Stimulated activated CD4-positive, alpha-beta T cell treated with anti-CD3 and anti-CD28 coated beads, Interleukin-12 subunit alpha, Interleukin-12 subunit beta, amount 100 ng/mL, for 48 hours (primary cell): ENCODE data around the gene SNHG17.
A peak's percentile ranks its signal among the peaks of the same experiment; 100 is the strongest.
"Not testable (repeated sequence)": the region's sequence is repeated elsewhere in the genome, so short reads cannot be mapped to it uniquely, and the experiment has no call there.

Experiments used
- DNase-seq, 3 donors: peaks; one replicate each; pipeline ENCODE4 v3.0.0-alpha.2; 2020; ENCODE audit warnings: low read depth in 2 of 3, low spot score in 1 of 3

The SNHG17 gene

DNA sequence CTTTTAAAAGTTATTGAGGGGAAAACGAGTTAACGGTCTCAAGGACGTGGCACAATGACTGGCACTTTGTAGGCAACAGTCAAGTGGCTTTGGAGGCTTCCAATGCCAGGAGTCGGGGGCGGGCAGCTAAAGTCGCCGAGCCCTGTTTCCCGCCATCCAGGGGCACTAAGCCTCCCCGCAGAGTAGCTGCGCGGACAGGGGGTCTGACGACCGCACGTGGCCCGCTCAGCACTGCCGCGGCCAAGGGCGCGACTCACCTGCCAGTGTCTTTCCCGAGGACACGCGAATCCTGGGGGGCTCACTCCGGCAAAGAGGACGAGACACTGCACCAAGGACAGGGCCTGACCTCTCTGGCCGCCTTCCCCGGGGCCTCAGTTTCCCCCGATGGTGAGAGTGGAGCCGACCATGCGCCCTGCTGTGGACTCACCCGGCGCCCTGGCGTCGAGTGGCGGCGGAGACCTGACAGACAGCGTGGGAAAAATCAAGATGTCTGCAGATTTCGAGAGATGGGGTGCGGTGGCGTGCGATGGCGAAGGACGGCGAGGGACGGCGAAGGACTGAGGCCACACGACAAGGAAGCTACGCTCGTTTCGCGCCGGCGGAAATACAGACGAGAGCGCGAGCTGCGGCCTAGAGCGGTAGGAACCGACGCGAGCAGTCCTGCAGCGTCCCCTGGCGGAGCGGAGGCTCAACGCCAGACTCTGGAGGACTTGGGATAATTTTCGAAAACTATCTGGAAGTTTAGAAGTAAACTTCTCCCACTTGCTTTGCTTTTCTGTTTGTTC is at the start of gene SNHG17:
TSS of gene SNHG17 (minus strand) at position 559 of the 785 bp plus-strand sequence.
- peak; percentile 82 to 86 (median 84) for DNase-seq

DNA sequence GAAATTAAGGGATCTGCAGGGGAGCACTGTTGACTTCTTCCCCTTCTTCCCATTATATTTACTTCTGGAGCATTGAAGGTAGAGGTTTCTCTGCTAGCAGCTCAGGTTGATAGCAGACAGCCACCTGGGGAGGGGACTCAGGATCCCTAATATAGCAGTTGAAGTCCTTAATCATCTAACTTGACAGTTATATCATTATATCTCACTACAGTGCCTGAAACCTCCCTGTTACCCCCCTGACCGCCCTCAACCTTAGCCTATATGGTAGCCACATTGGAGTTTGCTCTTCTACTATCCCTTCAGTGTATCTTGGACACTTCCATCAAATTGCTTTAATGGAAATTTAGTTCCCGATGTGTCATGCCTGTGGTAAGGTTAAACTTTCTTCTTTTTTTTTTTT is 44.5 kb upstream of the SNHG17 start:
- no peak for DNase-seq

- DNase-seq: no peak
Measured at GRCh38 chr20:38477747-38478146, 42.6 kb upstream of the SNHG17 start.

DNA sequence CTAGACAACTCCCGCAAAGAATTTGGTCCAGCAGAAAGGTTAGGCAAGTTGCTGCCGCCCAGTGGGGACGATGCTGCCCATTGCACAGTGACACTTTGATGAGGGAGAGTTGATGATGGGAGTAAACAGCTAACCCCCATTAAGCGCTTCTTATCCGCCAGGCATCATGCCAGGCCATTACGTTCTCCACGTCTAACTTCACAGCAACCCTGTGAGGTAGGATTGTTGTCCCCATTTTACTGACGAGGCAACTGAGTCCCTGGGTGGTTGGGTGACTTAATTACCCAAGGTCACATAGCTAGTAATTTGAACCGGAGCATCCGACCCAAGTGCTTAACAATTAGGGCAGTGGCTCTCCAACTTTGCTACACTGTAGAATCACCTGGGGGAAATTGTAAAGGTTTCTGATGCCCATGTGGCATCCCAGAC is 38.3 kb upstream of the SNHG17 start:
- DNase-seq: no peak

- peak; percentile 91 to 97 (median 97) for DNase-seq
Measured at GRCh38 chr20:38472513-38473366, 37.6 kb upstream of the SNHG17 start, which contains the start of gene RALGAPB. Gene RALGAPB, plus strand, starts transcription at chr20:38472843. Its CDS starts 15,590 bp downstream, at chr20:38488433.

DNA sequence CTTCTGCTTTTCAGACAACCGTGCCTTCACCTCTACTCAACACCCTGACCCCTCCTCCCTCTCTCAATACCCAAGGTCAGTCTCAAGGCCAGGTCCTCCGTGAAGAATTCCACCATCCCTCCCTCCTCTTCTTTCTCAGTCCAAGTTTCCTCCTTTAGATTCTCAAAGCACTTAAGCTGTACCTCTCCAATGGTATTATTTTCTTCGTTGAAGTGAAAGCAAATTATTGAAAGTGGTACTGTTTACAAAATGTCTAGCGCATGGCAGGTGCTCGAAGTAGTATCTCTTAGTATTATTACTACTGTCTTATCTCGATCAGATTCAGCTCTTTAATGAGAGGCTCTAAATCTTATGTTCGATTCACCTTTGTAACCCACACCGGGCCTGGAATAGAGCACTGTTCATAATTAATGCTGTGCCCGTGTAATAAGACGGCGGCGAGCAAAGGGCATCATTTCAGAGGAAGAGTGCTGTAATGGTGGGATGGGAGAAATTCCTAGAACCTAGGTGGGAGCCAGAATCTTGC is 36.9 kb upstream of the SNHG17 start:
- no peak for DNase-seq

DNA sequence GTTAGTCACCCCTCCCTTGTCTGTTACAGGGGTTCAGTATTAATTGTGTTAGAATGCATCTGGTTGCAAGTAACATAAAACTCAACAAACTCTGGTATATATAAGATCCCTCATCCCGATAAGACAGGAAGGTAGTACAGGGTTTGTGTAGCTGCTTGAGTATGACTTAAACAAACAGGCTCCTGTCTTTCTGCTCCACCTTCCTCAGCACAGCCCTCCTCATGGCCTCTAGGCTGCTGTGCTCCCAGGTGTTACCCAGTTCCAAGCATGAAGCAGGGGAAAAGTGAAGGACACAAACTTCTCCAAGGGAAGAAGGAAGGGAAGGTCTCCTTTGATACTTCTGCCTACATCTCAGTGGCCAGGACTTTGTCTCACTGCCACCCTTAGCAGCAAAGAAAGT is 36.1 kb upstream of the SNHG17 start:
- DNase-seq: no peak

GRCh38 chr20:38466983-38467382 is 31.9 kb upstream of the SNHG17 start:
- DNase-seq: no peak

GRCh38 chr20:38466171-38466570 is 31.0 kb upstream of the SNHG17 start:
- no peak for DNase-seq

DNA sequence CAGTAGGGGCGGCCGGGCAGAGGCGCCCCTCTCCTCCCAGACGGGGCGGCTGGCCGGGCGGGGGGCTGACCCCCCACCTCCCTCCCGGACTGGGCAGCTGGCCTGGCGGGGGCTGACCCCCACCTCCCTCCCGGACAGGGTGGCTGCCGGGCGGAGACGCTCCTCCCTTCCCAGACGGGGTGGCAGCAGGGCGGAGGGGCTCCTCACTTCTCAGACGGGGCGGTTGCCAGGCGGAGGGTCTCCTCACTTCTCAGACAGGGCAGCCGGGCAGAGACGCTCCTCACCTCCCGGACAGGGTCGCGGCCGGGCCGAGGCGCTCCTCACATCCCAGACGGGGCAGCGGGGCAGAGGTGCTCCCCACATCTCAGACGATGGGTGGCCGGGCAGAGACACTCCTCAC is 26.4 kb upstream of the SNHG17 start:
- not testable (repeated sequence) for DNase-seq

DNA sequence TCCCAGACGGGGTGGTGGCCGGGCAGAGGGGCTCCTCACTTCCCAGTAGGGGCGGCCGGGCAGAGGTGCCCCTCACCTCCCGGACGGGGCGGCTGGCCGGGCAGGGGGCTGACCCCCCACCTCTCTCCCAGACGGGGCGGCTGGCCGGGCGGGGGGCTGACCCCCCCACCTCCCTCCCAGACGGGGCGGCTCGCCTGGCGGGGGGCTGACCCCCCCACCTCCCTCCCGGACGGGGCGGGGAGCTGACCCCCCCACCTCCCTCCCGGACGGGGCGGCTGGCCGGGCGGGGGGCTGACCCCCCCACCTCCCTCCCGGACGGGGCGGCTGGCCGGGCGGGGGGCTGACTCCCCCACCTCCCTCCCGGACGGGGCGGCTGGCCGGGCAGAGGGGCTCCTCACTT is 26.0 kb upstream of the SNHG17 start:
- DNase-seq: not testable (repeated sequence)

DNA sequence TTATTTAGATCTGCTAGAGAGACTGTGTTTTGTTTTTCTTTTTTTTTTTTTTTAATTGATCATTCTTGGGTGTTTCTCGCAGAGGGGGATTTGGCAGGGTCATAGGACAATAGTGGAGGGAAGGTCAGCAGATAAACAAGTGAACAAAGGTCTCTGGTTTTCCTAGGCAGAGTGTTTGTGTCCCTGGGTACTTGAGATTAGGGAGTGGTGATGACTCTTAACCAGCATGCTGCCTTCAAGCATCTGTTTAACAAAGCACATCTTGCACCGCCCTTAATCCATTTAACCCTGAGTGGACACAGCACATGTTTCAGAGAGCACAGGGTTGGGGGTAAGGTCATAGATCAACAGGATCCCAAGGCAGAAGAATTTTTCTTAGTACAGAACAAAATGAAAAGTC is 25.5 kb upstream of the SNHG17 start:
- DNase-seq: not testable (repeated sequence)

DNA sequence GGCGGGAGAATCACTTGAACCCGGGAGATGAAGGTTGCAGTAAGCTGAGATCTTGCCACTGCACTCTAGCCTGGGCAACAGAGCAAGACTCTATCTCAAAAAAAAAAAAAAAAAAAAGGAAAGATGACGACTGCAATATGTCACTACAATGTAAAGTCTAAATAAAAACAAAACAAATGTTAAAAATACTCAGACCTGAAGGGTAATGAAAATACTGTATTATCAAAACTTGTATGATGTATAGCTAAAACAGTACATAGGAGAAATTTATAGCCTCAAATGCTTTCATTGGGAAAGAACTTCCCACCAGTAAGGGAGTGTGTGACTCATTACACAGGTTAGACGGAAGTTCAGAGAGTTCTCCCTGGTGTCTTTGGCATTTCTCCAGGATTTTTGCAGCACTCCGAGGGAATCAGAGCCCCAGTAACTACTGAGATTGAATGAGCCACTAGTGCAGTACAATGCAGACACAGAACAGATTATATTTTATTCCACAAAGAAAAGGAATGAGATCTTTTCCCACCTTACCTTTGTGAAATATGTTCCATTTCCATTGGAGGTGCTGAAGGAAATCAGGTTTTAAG is 25.0 kb upstream of the SNHG17 start:
- no peak for DNase-seq

GRCh38 chr20:38458314-38458713 is 23.2 kb upstream of the SNHG17 start:
- no peak for DNase-seq

DNA sequence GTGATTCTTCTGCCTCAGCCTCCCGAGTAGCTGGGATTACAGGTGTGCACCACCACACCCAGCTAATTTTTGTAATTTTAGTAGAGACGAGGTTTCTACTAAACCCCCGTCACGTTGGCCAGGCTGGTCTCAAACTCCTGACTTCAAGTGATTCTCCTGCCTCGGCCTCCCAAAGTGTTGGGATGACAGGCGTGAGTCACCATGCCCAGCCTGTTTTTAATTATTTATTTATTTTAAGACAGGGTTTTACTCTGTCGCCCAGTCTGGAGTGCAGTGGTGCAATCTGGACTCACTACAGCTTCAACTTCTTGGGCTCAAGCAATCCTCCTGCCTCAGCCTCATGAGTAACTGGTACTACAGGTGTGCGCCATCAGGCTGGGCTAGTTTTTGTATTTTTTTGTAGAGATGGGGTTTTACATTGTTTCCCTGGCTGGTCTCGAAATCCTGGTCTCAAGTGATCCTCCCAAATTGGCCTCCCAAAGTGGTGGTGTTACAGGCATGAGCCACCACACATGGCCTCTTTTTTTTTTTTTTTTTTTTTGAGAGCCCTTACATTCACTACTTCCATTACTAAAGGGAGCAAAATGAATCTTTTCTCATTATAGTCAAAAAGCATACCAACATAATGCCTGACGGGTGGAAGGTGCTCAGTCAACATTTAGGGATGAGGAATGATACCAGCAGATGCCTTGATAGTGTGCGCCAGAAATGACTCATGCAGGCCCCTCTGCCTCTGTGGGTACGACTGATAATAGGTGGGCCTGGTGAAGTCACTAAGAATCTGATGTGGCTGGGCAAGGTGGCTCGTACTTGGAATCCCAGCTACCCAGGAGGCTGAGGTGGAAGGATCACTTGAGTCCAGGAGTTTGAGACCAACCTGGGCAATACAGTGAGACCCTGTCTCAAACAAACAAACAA is 19.7 kb upstream of the SNHG17 start:
- DNase-seq: no peak

DNA sequence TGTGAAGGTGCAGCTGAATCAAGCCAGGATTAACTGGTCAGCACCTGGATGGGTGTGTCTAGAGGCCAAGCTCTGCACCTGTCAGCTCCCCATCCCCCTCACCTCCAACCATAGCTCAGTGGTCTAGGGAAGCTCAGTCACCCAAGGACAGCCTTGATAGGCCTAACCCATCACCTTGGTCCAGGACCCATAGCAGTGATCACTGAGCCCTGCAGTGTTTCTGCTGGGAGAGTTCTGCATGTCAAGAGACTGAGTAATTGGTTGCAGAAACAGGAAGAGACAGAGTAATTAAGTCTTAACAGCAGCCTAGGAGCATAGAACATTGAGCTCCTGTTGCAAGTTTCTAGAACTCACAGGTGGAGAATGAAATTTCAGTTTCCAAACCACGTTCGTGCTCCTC is 18.8 kb upstream of the SNHG17 start:
- DNase-seq: no peak

DNA sequence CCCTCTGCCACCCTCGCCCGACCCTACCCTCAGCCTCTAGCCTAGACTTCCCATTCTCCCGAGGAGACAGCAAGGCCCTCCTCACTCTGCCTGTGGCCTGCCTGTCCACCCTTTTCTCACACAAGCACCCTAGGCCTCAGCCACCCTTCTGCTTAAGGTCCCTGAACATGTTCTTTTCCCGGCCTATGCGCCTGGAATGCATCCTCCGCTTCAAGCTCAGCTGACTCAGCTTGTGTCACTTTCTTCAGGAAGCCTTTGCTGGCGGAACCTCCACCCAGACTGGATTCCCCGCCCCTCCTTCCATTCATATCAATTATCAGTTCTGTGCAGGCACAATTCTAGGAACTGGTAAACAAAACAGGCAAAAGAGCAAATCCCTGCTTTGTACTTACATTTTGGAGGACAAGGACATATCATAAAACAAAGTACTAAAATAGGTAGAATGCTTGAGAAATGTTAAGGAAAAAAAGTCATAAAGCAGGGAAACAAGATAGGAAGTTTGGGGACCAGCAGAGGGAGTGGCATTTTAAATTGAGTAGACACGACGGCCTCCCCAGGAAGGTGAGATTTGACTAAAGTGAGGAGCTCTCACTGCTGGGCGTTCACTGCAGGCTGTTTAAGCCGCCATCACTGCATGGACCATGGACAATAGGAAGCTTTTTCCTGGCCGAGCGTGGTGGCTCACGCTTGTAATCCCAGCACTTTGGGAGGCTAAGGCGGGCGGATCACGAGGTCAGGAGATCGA is 17.9 kb upstream of the SNHG17 start:
- no peak for DNase-seq

DNA sequence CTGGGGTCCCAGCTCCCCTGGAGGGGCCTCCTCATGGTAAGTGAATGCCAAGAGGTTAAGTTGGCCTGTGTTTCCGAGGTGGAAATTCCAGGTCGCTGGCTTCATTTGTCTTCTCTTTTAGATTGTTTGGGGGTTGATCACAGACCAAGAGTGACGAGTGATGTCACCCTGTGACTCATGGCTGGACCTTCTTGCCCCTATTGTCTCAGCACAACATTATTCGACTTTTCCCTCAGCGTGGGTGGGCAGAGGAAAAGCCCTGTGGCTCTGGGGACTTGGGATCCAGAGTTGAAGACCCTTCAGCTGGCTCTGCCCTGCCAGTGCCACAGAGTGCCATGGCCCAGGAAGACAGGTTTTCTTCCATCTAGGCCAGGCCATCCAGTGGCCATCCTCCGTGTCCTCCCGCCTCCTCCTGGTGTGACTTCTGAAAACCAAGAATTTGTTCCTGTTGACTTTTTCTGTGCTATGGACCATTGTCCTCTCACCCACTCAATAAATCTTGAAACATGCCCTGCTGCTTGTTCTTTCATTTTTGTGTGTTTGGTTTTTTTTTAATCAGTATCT is 15.4 kb upstream of the SNHG17 start:
- DNase-seq: no peak

DNA sequence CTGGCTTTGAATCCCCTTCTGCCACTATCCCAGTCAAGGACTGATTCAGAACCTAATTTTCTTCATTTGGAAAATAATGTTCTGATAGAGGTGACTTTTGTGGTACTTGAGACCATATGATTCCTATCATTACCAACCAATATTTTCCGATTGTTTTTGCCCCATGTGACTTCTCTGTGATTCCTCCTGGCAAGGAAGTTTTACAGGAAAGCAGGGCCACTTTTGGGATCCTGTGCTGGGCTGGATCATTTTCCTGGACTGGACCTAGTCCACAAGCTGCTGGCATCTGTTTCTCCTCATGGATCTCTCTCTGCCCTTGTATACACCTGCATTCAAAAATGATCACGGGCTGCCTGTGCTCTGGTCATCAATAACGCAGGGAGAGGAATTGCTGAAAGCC is 13.9 kb upstream of the SNHG17 start:
- no peak for DNase-seq
